GM12872 (cell line): ENCODE measurements around the gene PTCD2.

Experiments
- TF ChIP-seq, protein P1 (sequence below): IDR thresholded peaks from 3 replicates; pipeline ENCODE4 v1.5.1; 2011; ENCODE audit warnings: low read depth, mild to moderate bottlenecking, low read length, moderate library complexity; ENCODE audit not compliant: insufficient read depth

The PTCD2 gene

DNA sequence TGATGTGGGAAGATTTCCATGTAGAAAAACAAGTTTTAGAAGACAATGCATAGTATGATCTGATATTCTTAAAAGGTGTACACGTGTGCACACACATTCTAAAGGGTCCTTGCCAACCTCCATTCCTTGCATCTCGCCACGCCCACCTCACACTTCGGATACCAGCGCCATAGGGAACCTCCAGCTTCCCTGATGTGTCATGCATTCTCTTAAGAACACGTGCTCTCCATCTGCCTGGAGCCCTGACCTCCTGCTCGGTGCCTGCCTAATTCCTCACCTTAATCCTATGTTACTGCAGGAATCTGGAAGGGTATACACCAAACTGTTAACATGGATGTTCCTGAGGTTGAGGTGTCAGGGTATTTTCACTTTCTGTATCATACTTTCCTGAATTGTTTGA is 63.1 kb downstream of the PTCD2 start:
- TF ChIP-seq, protein P1, sequence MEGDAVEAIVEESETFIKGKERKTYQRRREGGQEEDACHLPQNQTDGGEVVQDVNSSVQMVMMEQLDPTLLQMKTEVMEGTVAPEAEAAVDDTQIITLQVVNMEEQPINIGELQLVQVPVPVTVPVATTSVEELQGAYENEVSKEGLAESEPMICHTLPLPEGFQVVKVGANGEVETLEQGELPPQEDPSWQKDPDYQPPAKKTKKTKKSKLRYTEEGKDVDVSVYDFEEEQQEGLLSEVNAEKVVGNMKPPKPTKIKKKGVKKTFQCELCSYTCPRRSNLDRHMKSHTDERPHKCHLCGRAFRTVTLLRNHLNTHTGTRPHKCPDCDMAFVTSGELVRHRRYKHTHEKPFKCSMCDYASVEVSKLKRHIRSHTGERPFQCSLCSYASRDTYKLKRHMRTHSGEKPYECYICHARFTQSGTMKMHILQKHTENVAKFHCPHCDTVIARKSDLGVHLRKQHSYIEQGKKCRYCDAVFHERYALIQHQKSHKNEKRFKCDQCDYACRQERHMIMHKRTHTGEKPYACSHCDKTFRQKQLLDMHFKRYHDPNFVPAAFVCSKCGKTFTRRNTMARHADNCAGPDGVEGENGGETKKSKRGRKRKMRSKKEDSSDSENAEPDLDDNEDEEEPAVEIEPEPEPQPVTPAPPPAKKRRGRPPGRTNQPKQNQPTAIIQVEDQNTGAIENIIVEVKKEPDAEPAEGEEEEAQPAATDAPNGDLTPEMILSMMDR: no peak

DNA sequence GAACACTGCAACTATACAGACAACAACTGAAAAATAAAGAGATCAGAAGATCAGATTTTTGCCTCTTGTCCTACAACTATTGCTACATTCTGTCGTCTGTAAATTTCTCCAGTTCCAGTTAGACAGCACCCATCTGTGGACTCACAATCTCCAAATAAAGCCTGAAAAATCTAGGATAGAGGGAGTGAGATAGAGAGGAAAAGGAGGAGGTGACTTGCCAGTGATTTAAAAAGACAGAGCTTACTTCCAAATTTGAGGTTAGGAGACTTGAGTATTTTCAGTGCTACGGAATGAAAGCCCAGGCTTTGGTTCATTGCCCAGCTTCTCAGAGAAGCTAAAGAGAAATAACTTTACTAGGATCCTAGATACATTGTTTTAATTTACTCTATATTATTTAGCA is 63.6 kb downstream of the PTCD2 start:
- TF ChIP-seq, protein P1: no peak

DNA sequence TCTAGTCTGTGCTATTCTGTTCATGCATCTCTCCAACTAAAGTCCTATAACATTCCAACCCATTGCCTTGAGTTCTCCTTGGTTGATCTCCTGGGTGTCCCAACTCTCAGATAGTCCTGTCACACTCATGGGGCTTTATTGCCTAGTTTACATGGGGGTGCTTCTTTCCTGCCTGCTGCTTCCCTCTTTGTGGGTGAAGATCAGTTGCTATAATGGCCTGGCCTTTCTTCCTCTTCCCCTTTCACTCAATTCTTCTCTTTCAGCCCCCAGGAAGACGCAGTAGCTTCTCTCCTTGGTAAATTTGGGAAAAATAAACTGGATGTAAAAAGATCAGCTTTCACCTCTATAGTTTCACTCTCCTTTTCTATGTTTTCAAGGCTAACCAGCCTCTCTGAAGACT is 66.5 kb downstream of the PTCD2 start:
- TF ChIP-seq, protein P1: no peak

DNA sequence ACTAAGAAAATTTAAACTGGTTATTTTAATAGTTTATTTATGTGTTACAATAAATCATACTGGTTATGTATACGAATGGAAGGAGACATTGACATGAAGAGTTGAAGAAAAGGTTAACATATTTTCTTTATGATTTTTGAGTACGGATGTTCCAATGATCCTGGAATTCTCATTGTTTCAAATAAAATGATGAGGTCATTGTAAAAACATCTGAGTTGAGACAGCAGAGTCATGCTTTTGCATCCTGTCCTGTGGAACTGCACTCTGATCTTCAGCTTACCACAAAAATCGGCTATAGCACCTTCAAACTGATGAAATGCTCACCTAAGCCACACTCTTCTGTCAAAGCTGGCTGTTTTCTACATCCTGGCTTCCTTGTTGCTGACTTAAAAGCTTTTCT is 67.8 kb downstream of the PTCD2 start:
- TF ChIP-seq, protein P1: no peak

DNA sequence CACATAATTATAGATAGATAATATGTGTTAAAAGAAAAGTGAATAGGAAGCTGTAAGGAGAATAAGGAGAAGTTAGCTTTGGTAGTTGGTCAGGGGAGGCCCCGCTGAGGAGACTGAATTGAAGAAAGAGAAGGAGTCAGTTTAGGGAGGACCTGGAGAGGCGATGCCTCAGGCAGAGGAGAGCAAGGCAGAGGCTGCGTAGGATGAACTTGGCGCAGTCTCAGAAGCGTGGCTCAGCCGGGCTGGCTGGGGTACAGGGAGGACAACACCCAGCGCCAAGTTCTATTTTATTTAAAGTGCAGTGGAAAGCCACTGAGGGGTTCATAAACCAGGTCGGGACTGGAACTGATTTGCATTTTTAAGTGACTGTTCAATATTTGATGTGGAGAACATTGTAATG is 68.5 kb downstream of the PTCD2 start:
- TF ChIP-seq, protein P1: no peak

DNA sequence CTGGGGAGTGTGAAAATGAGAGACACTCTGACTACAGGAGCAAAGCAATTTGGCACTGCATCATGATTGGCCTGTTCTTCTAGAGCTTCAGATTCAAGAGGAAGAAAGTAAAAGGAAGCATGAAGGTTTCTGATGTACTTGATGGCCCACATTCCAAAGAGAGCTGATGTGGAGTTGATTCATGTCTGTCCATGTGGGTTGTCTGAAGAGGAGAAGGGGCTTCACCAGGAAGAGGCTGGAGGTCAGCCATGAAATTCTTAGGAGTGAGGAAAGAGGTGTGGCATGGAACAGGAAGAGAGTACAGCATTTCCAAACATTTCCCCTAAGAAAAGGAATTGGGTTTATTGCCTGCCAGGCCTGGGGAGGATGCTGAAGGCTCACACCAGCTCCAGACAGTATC is 70.7 kb downstream of the PTCD2 start:
- TF ChIP-seq, protein P1: no peak

DNA sequence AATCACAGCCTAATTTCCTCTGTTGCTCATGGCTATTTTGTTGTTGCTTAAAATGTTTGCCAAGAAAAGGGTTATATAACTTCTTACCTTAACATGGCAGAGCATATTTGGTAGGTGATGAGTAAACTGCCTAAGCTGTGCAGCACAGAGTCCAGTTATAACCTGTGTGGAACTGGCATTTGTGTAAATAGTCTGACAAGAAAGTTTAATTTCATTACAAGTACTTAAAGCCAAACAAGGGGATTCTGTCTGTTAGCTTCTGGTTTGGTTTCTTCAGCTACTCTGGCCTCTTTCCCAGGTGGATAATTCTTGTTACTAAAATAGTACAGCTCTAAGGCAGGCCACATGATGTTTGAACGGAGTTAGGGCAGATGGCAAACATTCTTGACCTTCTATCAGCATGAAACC is 72.2 kb downstream of the PTCD2 start:
- TF ChIP-seq, protein P1: no peak

DNA sequence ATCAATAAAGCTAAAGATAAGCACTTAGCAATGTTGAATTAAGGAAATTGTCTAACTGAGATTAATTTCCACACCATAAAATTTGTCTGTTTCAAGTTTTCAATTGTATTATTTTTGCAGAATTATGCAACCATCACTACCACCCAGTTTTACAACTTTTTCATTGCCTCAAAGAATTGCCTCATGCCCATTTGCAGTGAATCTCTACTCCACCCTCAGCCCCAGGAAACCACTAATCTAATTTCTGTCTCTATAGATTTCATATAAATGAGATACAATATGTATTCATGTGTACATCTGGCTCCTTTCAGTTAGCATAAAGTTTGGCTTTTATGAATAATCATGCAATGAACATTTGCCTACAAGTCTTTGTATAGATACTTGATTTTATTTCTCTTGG is 72.9 kb downstream of the PTCD2 start:
- TF ChIP-seq, protein P1: no peak
